ENCODE results near the gene CDC37L1.

The CDC37L1 gene

GRCh38 chr9:4714266-4715016 lies 35.1 kb downstream of the CDC37L1 start:
- Histone ChIP-seq H4K20me1 (ENCODE audit: insufficient read depth, low read length) (no peaks in the 10 kb centered on the region), H3K79me2 (ENCODE audit: low read length) (peaks cover 6% of the 10 kb centered on the region), H3K27ac (ENCODE audit: low read length) (no peak overlapping the region), H3K4me3 (ENCODE audit: low read length) (no peak overlapping the region), H3K4me1 (ENCODE audit: low read length) (no peaks in the 10 kb centered on the region), H3K4me2 (ENCODE audit: low read length) (no peak overlapping the region), H2AFZ (ENCODE audit: low read depth, low read length) (no peak overlapping the region), H3K9ac (ENCODE audit: low read length) (no peak overlapping the region), H3K9me3 (ENCODE audit: insufficient read depth, low read length) (no peaks in the 10 kb centered on the region), H3K27me3 (ENCODE audit: low read depth, low read length) (no peaks in the 10 kb centered on the region), H3K36me3 (replicated peaks; ENCODE audit: low read depth, low read length) (peaks cover 43% of the 10 kb centered on the region)
- no peak for TF ChIP-seq EZH2phosphoT487 (IDR thresholded peaks at IDR 0.05; ENCODE audit: low read depth)
- no peak for TF ChIP-seq CTCF (IDR thresholded peaks at IDR 0.05; ENCODE audit: low read depth, low read length)

GRCh38 chr9:4716163-4716562 lies 36.8 kb downstream of the CDC37L1 start:
- TF ChIP-seq EZH2phosphoT487 (IDR thresholded peaks at IDR 0.05; ENCODE audit: low read depth) (no peak), CTCF (IDR thresholded peaks at IDR 0.05; ENCODE audit: low read depth, low read length) (no peak)
- H4K20me1 ChIP-seq (ENCODE audit: insufficient read depth, low read length) = no peaks in the 10 kb centered on the region

GRCh38 chr9:4717815-4718214 lies 38.4 kb downstream of the CDC37L1 start:
- Histone ChIP-seq H4K20me1 (ENCODE audit: insufficient read depth, low read length) (no peaks in the 10 kb centered on the region), H3K36me3 (replicated peaks; ENCODE audit: low read depth, low read length) (peaks cover 51% of the 10 kb centered on the region), H3K9me3 (ENCODE audit: insufficient read depth, low read length) (no peaks in the 10 kb centered on the region), H3K27me3 (ENCODE audit: low read depth, low read length) (no peaks in the 10 kb centered on the region), H3K4me1 (ENCODE audit: low read length) (no peaks in the 10 kb centered on the region), H3K79me2 (ENCODE audit: low read length) (peaks cover 6% of the 10 kb centered on the region), H3K9ac (ENCODE audit: low read length) (no peak overlapping the region), H3K27ac (ENCODE audit: low read length) (no peak overlapping the region), H3K4me3 (ENCODE audit: low read length) (no peak overlapping the region), H3K4me2 (ENCODE audit: low read length) (no peak overlapping the region), H2AFZ (ENCODE audit: low read depth, low read length) (no peak overlapping the region)
- no peak for TF ChIP-seq CTCF (IDR thresholded peaks at IDR 0.05; ENCODE audit: low read depth, low read length)
- no peak for TF ChIP-seq EZH2phosphoT487 (IDR thresholded peaks at IDR 0.05; ENCODE audit: low read depth)

More at GRCh38 chr9:4716163-4716562, 36.8 kb downstream of the CDC37L1 start:
- Histone ChIP-seq H3K27me3 (ENCODE audit: low read depth, low read length) (no peaks in the 10 kb centered on the region), H3K9ac (ENCODE audit: low read length) (no peak overlapping the region), H3K4me1 (ENCODE audit: low read length) (no peaks in the 10 kb centered on the region), H3K27ac (ENCODE audit: low read length) (no peak overlapping the region), H3K79me2 (ENCODE audit: low read length) (peaks cover 6% of the 10 kb centered on the region), H3K36me3 (replicated peaks; ENCODE audit: low read depth, low read length) (peaks cover 44% of the 10 kb centered on the region), H3K9me3 (ENCODE audit: insufficient read depth, low read length) (no peaks in the 10 kb centered on the region), H3K4me3 (ENCODE audit: low read length) (no peak overlapping the region), H2AFZ (ENCODE audit: low read depth, low read length) (no peak overlapping the region), H3K4me2 (ENCODE audit: low read length) (no peak overlapping the region)

- Histone ChIP-seq H3K4me1 (ENCODE audit: low read length) (no peaks in the 10 kb centered on the region), H3K4me3 (ENCODE audit: low read length) (no peak overlapping the region), H3K9ac (ENCODE audit: low read length) (no peak overlapping the region), H3K27me3 (ENCODE audit: low read depth, low read length) (no peaks in the 10 kb centered on the region), H3K36me3 (replicated peaks; ENCODE audit: low read depth, low read length) (peaks cover 47% of the 10 kb centered on the region), H3K79me2 (ENCODE audit: low read length) (peaks cover 6% of the 10 kb centered on the region), H2AFZ (ENCODE audit: low read depth, low read length) (no peak overlapping the region), H3K27ac (ENCODE audit: low read length) (no peak overlapping the region), H3K9me3 (ENCODE audit: insufficient read depth, low read length) (no peaks in the 10 kb centered on the region), H3K4me2 (ENCODE audit: low read length) (no peak overlapping the region), H4K20me1 (ENCODE audit: insufficient read depth, low read length) (no peaks in the 10 kb centered on the region)
- TF ChIP-seq CTCF (IDR thresholded peaks at IDR 0.05; ENCODE audit: low read depth, low read length) (no peak), EZH2phosphoT487 (IDR thresholded peaks at IDR 0.05; ENCODE audit: low read depth) (no peak)
These were observed 39.5 kb downstream of the CDC37L1 start for GRCh38 chr9:4718911-4719310.

All from OCI-LY3 (cell line).